GM10266 (cell line): ENCODE results near the gene SIX2.

Experiments used
- DNase-seq: peaks from one replicate; pipeline ENCODE4 v3.0.0; 2012; ENCODE audit errors: extremely low spot score
- TF ChIP-seq, protein P1 (sequence below): IDR thresholded peaks from 2 replicates; pipeline ENCODE4 v1.5.1; 2012; ENCODE audit warnings: mild to moderate bottlenecking, low read depth; ENCODE audit not compliant: control insufficient read depth, insufficient read depth; ENCODE audit errors: missing control alignments

The SIX2 gene

DNA sequence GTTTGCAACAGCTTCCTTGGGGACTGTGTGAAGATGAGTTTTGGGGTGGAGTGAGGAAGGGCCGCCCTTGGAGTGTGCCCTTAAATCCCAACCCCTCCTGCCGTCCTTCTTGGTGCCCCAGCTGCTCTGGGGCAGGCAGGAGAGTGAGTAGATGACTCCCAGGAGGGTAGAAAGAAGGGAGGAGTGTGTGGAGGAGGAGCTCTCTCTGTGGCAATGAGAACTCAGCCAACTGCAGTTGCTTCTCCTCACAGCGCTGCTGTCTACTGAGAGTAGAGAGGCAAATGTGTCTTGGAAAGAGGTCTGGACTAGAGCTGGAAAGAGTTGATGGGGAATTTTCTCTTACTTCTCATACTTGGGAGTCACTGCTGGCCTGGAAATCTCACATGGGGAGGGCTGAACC is 21.8 kb upstream of the SIX2 start:
- DNase-seq: no peak
- TF ChIP-seq, protein P1, sequence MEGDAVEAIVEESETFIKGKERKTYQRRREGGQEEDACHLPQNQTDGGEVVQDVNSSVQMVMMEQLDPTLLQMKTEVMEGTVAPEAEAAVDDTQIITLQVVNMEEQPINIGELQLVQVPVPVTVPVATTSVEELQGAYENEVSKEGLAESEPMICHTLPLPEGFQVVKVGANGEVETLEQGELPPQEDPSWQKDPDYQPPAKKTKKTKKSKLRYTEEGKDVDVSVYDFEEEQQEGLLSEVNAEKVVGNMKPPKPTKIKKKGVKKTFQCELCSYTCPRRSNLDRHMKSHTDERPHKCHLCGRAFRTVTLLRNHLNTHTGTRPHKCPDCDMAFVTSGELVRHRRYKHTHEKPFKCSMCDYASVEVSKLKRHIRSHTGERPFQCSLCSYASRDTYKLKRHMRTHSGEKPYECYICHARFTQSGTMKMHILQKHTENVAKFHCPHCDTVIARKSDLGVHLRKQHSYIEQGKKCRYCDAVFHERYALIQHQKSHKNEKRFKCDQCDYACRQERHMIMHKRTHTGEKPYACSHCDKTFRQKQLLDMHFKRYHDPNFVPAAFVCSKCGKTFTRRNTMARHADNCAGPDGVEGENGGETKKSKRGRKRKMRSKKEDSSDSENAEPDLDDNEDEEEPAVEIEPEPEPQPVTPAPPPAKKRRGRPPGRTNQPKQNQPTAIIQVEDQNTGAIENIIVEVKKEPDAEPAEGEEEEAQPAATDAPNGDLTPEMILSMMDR: no peak

DNA sequence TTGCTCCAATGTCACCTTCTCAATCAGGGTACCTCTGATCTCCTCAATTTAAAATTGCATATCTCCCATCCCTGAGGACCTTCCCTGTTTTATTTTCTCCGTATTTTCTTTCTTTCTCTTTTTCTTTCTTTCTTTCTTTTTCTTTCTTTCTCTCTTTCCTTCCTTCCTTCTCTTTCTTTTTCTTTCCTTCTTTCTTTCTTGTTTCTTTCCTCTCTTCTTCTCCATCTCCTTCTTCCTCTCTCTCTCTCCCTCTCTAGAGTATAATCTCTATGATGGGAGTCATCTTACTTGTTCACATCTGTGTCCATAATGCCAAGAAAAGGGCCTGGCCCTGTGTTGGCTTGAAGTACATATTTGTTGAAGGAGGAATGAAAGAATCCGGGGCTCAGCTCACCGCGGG is 21.3 kb upstream of the SIX2 start:
- DNase-seq: no peak
- TF ChIP-seq, protein P1: no peak

GRCh38 chr2:45029215-45029614 is 20.0 kb upstream of the SIX2 start:
- TF ChIP-seq, protein P1: no peak
- DNase-seq: no peak

GRCh38 chr2:45028276-45028675 is 19.0 kb upstream of the SIX2 start:
- TF ChIP-seq, protein P1: no peak

GRCh38 chr2:45026924-45027450 is 17.7 kb upstream of the SIX2 start:
- TF ChIP-seq, protein P1: no peak
- DNase-seq: no peak

More at GRCh38 chr2:45028276-45028675, 19.0 kb upstream of the SIX2 start:
- no peak for DNase-seq

GRCh38 chr2:45024600-45025291 is 15.5 kb upstream of the SIX2 start:
- TF ChIP-seq, protein P1: peak; percentile 15
- DNase-seq: no peak

DNA sequence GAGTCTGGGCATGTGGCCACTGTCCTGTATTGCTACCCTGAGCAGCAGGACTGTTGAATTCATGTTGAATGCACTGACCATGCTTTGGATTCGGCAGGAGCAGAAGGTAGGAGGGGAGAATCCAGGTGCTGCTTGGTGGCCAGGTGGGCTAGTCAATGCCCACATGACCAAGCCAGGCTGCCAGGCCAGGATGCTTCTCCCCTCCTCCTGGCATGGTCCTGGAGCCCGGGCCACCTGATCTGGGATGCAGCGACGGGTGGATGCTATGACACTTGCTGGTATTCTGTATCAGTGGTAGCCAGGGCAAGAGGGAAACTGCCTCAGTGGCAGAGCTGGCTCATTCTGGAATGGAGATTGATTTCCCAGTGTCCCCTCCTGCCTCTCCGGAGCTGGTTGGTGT is 14.8 kb upstream of the SIX2 start:
- TF ChIP-seq, protein P1: no peak
- no peak for DNase-seq
